Caco-2 (cell line): ENCODE measurements around the gene DPH1. TPM values are rescaled to one million over a fixed set of nuclear protein-coding genes. Genes with fewer than 3 reads are reported as not detected.

ENCODE experiments used
- BruUV-seq: library from RNA; stranded (reverse); fragments of 400-500 nt; replicated peaks from 2 replicates; lab custom pipeline; 2021; lab: Mats Ljungman, UMichigan
- CTCF ChIA-PET: fragments of 300-600 bp; sonication (Branson Sonifier 250); formaldehyde crosslinking; loops from one replicate; lab custom pipeline; 2022; ENCODE audit warnings: antibody characterized with exemption; lab: Charles Lee
- POLR2A ChIA-PET: fragments of 300-600 bp; sonication (Branson Sonifier 250); formaldehyde crosslinking; loops from one replicate; lab custom pipeline; 2022; ENCODE audit warnings: antibody characterized with exemption; lab: Charles Lee
- DNase-seq, 2 experiments: peaks; one replicate each; pipeline versions ENCODE4 v3.0.0 to v3.0.0-alpha.2; 2020 to 2022
- H3K27me3 ChIP-seq: replicated peaks from 2 replicates; pipeline ENCODE4 v1.6.0; 2011; ENCODE audit warnings: low read length; ENCODE audit not compliant: control insufficient read depth, insufficient read depth
- H3K36me3 ChIP-seq: 2 replicates; pipeline ENCODE4 v1.5.1; 2011; ENCODE audit warnings: low read length; ENCODE audit not compliant: control insufficient read depth, insufficient read depth
- H3K4me1 ChIP-seq: fragments of 250-450 bp; sonication (Bioruptor Pico); 2 replicates; pipeline ENCODE4 v1.5.1; 2020; ENCODE audit warnings: mild to moderate bottlenecking
- H3K4me3 ChIP-seq: 2 replicates; pipeline ENCODE4 v1.5.1; 2011; ENCODE audit warnings: low read depth, mild to moderate bottlenecking, control low read depth, low read length
- H3K9me3 ChIP-seq: fragments of 250-450 bp; sonication (Bioruptor Pico); 2 replicates; pipeline ENCODE4 v1.5.1; 2020; ENCODE audit warnings: mild to moderate bottlenecking, moderate library complexity
- H3K27ac Mint-ChIP-seq: one replicate; pipeline ENCODE4 v1.8.0; 2022; ENCODE audit warnings: mixed read lengths; ENCODE audit not compliant: unreplicated experiment
- H3K27me3 Mint-ChIP-seq: one replicate; pipeline ENCODE4 v1.8.0; 2022; ENCODE audit warnings: mixed read lengths; ENCODE audit not compliant: insufficient read depth, unreplicated experiment
- H3K36me3 Mint-ChIP-seq: one replicate; pipeline ENCODE4 v1.8.0; 2022; ENCODE audit warnings: mild to moderate bottlenecking, mixed read lengths; ENCODE audit not compliant: insufficient read depth, unreplicated experiment
- H3K4me1 Mint-ChIP-seq: one replicate; pipeline ENCODE4 v1.8.0; 2022; ENCODE audit warnings: low read depth, mixed read lengths; ENCODE audit not compliant: unreplicated experiment
- H3K4me3 Mint-ChIP-seq: one replicate; pipeline ENCODE4 v1.8.0; 2022; ENCODE audit warnings: mild to moderate bottlenecking, moderate library complexity, mixed read lengths; ENCODE audit not compliant: unreplicated experiment
- H3K9me3 Mint-ChIP-seq: one replicate; pipeline ENCODE4 v1.8.0; 2022; ENCODE audit warnings: mixed read lengths; ENCODE audit not compliant: unreplicated experiment
- CTCF ChIP-seq, 2 experiments: fragments of 200-600 bp in 1 of 2; IDR thresholded peaks; 1 replicate in 1 of 2; 2 replicates in 1 of 2; pipeline versions ENCODE4 v1.5.1 to v1.8.0; 2011 to 2022; ENCODE audit warnings: antibody characterized with exemption in 1 of 2, control low read depth in 1 of 2, inconsistent platforms in 1 of 2, low read depth in 1 of 2, low read length in 1 of 2, mild to moderate bottlenecking in 1 of 2, moderate library complexity in 1 of 2; ENCODE audit not compliant: insufficient read depth in 1 of 2, severe bottlenecking in 1 of 2, unreplicated experiment in 1 of 2
- intact Hi-C: fragments of 100-400 bp; cut with micrococcal nuclease; formaldehyde crosslinking; loops from one replicate; pipeline ENCODE4 v1.10.0; 2022; ENCODE audit not compliant: unreplicated experiment
- total RNA-seq: library from RNA; stranded (reverse); gene quantifications from 2 replicates; pipeline ENCODE4 v1.2.3, GENCODE V29; 2022

Gene DPH1
- total RNA-seq, 1 experiment from 2014 or later = 52.0 TPM

- Mint-ChIP-seq H3K36me3 (peaks cover 17% of the 10 kb centered on the region), H3K9me3 (no peaks in the 10 kb centered on the region), H3K4me1 (no peaks in the 10 kb centered on the region), H3K27ac (no peak overlapping the region), H3K4me3 (no peak overlapping the region), H3K27me3 (no peaks in the 10 kb centered on the region)
- intact Hi-C loops = no loop called here
- CTCF ChIA-PET = interaction anchor here (0.7 kb wide), 1 partner anchor 36 kb away, joined by 3 read pairs; no protein-coding TSS in a partner anchor
- Histone ChIP-seq H3K4me3 (no peak overlapping the region), H3K36me3 (peaks cover 4% of the 10 kb centered on the region; the same call in 1 of the 2 replicates), H3K9me3 (no peaks in the 10 kb centered on the region), H3K27me3 (no peaks in the 10 kb centered on the region), H3K4me1 (no peaks in the 10 kb centered on the region)
- no TSS peak for BruUV-seq
- POLR2A ChIA-PET = no interaction called here
- DNase-seq = no peak
- TF ChIP-seq CTCF (IDR thresholded peaks at IDR 0.05; ENCODE audit: insufficient read depth in 1 of 2, low read depth in 1 of 2, low read length in 1 of 2, severe bottlenecking in 1 of 2, unreplicated experiment in 1 of 2) = no peak
Measured at GRCh38 chr17:2075336-2076086, 45.6 kb downstream of the DPH1 start.

- DNase-seq = no peak
- Histone ChIP-seq H3K4me3 (no peak overlapping the region), H3K36me3 (peaks cover 4% of the 10 kb centered on the region; the same call in 1 of the 2 replicates), H3K4me1 (peaks cover 6% of the 10 kb centered on the region), H3K27me3 (no peaks in the 10 kb centered on the region), H3K9me3 (no peaks in the 10 kb centered on the region)
- H3K4me1 Mint-ChIP-seq = no peaks in the 10 kb centered on the region
- no peaks in the 10 kb centered on the region for H3K27me3 Mint-ChIP-seq
- no peak overlapping the region for H3K27ac Mint-ChIP-seq
- POLR2A ChIA-PET = no interaction called here
- TF ChIP-seq CTCF (IDR thresholded peaks at IDR 0.05; ENCODE audit: insufficient read depth in 1 of 2, low read depth in 1 of 2, low read length in 1 of 2, severe bottlenecking in 1 of 2, unreplicated experiment in 1 of 2) = no peak
- no peaks in the 10 kb centered on the region for H3K9me3 Mint-ChIP-seq
- BruUV-seq = no TSS peak
- peaks cover 17% of the 10 kb centered on the region for H3K36me3 Mint-ChIP-seq
- H3K4me3 Mint-ChIP-seq = no peak overlapping the region
- CTCF ChIA-PET = interaction anchor here (0.7 kb wide), 1 partner anchor 35 kb away, joined by 3 read pairs; no protein-coding TSS in a partner anchor
- intact Hi-C loops = no loop called here
Measured at GRCh38 chr17:2076087-2076984, 46.4 kb downstream of the DPH1 start.

GRCh38 chr17:2077040-2077439 is 47.1 kb downstream of the DPH1 start:
- no peaks in the 10 kb centered on the region for H3K9me3 ChIP-seq
- Mint-ChIP-seq H3K4me3 (no peak overlapping the region), H3K27ac (no peak overlapping the region), H3K27me3 (no peaks in the 10 kb centered on the region), H3K9me3 (no peaks in the 10 kb centered on the region), H3K36me3 (peaks cover 17% of the 10 kb centered on the region), H3K4me1 (peaks cover 4% of the 10 kb centered on the region)
- no peaks in the 10 kb centered on the region for H3K27me3 ChIP-seq
- H3K36me3 ChIP-seq = peaks cover 4% of the 10 kb centered on the region; the same call in 1 of the 2 replicates
- no peak overlapping the region for H3K4me3 ChIP-seq
- intact Hi-C loops = no loop called here
- TF ChIP-seq CTCF (IDR thresholded peaks at IDR 0.05; ENCODE audit: insufficient read depth in 1 of 2, low read depth in 1 of 2, low read length in 1 of 2, severe bottlenecking in 1 of 2, unreplicated experiment in 1 of 2) = no peak
- DNase-seq = no peak
- ChIA-PET POLR2A (no interaction called here), CTCF (no interaction called here)
- no TSS peak for BruUV-seq
- peaks cover 8% of the 10 kb centered on the region for H3K4me1 ChIP-seq
